ENCODE measurements around the gene TMEM132C.
"Not testable (repeated sequence)": the region's sequence is repeated elsewhere in the genome, so short reads cannot be mapped to it uniquely, and the experiment has no call there.

The TMEM132C gene

DNA sequence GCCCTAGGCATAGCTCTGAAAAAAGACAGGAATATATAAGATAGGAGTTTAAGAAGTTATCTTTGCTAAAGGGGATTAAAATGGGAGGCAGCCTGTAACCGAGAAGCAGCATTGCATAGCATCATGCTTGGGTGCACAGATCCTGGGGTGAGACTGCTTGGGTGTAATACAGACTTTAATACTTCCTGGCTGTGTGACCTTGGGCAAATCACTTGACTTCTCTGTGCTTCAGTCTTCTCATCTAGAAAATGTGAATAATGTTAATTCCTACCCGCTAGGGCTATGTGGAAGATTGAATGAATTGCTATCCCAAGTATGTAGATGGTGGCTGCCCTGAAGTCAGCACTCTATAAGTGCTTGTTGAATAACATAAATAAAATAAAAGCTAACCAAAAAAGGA is 204.5 kb downstream of the TMEM132C start:
- no peak for DNase-seq

DNA sequence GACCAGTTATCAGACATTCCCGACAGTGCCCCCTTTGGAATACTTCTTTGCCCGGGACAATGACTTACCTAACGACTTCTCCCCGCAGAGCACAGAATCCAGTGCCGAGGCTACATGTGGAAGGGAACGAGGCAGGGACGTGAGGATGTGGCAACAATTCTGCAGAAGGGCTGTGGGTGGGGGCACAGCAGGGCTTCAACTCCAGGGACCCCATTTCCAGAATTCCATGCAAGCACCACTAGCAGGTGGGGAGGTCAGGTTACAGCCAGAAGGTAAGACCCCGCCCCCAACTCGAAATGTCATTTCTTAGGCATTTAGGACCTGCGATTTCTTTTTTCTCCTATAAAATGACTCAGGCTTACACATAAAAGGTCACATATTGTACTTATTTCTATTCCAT is 207.9 kb downstream of the TMEM132C start:
- DNase-seq, result no peak

DNA sequence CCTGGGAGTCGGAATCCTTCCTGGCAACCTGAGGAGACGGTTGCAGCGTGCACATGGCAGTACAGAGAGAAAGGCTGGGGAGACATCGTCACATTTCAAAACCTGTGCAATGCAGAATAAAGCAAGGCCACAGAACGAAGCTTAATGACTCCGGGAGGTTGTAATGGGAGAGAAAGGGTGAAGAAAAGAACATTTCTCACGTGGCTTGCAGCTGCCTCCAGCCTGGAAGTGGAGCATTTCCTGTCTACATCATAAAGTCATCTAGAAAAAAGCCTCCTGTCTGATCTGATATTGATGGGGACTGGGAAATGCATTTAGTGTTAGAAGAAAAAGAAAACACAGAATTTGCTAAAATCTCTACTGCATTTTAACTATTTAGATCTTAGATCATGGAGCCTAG is 209.3 kb downstream of the TMEM132C start:
- DNase-seq, result no peak

DNA sequence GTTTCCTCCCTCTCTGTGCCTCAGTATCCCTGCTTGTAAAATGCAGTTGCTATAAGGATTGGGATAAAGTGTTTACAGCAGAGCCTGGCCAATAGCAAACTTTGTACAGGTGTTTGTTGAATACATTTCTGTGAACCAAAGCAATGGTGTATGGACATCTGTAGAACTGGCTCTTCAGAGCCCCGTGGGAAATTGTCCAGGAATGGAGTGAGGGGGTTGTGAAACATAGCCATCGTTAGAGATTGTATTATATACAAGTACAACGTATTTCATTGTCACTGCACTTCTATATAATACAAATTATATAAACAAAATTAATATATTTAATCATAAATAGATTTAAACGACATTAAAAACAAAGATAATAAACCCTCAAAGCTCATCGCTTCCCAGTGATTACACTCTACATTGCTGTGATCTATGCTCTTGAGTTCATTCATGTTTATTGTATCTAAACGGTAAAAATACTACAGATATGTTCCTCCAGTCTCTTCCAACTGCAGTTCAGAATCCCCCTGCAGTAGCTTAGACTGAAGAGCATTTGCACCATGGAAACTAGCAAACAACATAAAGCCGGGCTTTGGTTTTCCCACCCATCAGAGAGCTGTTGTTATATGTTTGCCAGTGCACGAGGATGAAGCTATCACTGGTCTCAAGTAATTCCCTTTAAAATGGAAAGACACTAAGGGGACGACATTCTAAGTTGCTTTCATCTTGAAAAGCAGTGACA is 216.7 kb downstream of the TMEM132C start:
- DNase-seq, result no peak

DNA sequence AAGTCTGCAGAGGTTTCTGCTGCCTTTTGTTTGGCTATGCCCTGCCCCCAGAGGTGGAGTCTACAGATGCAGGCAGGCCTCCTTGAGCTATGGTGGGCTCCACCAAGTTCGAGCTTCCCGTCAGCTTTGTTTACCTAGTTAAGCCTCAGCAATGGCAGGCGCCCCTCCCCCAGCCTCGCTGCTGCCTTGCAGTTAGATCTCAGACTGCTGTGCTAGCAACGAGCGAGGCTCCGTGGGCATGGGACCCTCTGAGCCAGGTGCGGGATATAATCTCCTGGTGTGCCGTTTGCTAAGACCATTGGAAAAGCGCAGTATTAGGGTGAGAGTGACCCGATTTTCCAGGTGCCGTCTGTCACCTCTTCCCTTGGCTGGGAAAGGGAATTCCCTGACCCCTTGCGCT is 230.4 kb downstream of the TMEM132C start:
- DNase-seq, result not testable (repeated sequence)

DNA sequence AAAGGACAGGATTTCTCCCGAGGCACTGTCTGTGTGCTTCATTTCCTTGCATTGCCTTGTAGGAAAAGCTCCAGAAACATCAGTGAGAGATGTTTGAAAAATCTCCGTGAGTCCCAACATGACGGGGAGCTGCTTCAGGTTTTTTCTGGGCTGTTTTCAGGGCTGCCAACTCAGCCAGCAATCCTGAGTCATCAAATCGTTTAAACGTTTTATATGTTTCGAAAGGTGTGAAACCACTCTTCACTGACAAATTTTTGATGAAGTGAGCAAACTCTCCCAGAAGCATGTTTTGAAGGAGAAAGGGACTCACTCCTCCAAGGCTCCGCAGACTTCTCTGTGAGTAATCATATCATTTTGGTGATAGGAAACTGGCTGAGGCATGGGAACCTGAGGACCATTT is 240.5 kb downstream of the TMEM132C start:
- peak in 2 of 56 donors; percentile 8 to 13 for DNase-seq

DNA sequence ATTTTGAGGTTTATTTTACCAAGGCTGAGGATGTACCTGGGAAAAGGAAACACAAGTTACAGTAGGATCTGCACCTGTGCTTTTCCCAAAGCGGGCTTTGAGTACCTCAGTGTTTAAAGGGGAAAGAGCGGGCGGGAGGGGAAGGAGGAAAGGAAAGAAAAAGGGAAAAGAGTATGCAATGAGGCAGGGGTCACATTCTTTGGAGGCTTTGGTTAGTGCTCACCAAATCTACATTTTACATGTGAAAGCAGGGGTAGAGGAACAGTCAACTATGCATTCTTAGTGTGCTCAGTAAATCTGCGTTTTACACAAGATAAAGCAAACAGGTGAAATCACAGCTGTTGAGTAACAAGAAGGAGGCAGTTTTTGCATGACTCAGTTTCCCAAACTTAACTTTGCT is 242.2 kb downstream of the TMEM132C start:
- no peak for DNase-seq

DNA sequence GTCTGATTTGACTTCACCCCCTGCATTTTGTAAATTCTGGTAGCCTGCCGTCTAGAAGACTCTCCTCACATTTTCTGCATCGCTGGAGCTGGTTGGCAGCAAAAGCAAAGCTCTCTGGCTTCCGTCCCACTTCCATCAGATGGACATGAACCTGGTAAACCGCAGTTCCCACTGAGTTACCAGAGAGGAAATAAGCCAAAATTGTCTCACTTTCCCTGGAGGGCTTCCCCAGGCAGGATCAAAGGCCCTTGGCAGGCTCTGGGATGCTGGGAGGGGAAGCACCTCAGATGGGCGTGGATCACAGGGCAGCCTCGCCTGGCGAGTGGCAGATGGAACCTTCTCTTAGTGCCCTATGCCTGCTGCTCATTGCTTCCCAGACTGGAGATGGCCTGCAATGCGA is 243.5 kb downstream of the TMEM132C start:
- DNase-seq, result peak in 12 of 56 donors; percentile 4 to 35 (median 12)

DNA sequence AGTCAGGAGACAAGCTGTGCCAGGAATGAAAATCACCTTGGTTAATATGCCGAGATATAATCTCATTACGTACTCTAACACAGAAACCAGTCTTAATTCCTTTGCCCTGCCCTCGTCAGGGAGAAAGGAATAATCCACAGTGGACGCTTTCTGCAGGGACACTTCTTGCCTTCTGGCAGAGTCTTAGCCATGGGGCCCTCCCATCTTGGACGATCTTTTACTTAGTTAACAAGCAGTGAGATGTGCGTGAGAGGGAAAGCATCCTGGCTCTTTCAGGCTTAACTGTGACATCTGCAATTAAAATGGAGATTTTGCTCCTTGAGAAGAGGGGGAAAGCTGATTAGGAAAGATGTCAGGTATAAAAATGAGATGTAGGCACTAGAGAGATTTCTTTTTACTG is 246.4 kb downstream of the TMEM132C start:
- DNase-seq, result no peak

DNA sequence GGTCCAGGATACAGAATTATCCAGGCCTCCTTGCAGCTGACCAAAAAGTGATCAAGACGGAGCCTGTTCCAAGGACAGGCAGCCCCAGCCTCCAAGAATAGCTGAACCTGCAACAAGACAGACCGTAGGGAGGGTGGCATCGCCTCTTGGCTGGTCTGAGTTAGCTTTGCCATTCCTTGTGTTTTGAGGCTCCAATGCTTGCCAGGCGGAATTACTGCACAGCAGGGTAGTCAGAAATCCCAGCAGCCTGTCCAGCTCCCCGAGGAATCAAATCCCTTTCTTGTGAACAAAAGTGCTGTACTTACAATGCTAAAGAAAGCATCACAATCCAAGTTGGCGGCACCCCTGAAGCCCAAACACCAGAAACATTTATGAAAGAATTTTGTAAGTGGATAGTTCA is 246.9 kb downstream of the TMEM132C start:
- peak in 20 of 56 donors; percentile 1 to 61 (median 23) for DNase-seq

DNA sequence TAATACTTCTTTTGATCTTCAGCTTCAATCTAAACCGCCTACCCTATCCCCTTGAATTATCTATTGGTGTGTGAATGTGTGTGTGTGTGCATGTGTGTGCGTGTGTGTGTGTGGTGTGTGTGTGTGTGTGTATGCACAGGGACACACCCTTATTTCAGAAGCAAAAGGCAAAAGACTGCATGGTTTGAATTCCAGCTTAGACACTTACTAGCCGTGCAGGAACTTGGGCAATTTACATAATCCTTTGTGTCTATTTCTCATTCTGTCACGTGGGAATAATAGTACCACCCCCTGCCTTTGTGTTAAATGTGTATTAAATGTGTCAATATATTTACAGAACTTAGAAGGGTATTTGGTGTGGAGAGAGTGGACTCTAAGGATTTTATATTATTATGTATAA is 251.7 kb downstream of the TMEM132C start:
- DNase-seq, result no peak

DNA sequence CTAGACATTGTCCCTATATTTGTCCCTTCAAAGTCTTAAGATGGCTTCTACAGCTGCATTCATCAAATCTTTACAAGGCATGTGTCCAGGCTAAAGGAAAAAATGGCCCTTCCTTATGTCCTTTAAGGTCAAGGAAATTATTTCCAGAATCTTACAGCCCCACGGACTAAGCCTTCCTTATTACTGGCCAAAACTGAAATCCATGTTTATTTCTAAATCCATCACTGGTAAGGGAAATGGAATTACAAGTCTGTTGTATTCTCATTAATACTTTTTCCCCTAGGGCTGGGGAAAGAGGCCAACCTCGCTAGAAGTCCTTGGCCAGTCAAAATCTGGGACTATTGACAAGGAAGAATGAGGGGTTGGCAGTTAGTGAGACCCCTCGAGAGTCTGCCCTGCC is 252.5 kb downstream of the TMEM132C start:
- DNase-seq, result no peak

DNA sequence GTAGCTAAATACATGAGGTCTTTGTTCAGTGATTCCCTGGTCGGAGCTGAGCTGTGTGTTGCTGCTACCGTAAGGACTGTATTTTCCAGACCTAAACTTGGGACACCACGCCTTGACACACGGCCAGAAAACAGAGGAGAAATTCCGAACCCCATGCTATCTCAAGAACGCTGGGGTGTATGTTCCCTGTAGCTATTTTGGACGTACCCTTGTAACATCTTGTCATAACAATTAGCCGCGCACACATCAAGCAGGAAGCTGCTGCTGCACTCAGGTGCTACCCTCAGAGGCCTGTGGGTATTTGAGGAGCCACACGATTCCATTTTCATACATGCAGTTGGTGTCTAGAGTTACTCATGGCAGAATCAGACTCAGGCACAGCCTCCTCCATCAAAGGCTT is 255.0 kb downstream of the TMEM132C start:
- DNase-seq, result no peak

DNA sequence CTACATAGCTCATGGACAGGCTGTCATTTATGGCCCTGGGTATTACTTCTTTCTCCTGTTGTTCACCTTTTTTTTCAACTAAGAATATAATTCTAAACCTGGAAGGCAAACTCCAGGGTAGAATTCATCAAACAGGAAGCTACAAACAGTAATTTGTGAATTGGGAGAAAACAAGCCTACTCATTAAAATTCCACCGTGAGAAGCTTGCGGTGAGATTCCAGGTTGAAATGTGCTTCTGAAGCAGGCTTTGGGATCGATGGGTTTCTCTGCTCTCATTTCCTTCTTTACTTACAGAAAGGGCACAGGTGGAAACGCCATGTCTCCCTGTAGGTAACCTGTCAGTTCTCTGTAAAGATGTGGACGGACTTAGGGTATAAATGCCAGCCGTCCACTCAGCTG is 257.5 kb downstream of the TMEM132C start:
- no peak for DNase-seq

DNA sequence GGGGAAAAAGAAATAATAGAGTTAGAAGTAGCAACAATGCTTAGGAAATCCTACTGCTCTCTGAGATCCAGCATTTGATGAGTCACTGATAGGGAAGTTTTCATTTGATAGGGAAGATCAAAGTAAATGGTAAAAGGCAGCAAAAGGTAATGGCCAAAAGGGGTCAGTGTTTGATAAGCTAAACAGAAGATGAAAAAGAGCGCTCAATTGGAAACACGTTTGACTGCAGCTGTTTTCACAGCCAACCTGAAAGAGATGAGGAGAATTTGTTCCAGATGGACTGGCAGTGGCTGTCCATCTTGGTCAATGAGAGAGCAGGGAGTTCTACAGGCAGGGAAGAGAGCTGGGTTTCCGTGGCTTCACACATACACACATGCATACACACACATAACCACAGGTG is 264.2 kb downstream of the TMEM132C start:
- DNase-seq, result no peak

DNA sequence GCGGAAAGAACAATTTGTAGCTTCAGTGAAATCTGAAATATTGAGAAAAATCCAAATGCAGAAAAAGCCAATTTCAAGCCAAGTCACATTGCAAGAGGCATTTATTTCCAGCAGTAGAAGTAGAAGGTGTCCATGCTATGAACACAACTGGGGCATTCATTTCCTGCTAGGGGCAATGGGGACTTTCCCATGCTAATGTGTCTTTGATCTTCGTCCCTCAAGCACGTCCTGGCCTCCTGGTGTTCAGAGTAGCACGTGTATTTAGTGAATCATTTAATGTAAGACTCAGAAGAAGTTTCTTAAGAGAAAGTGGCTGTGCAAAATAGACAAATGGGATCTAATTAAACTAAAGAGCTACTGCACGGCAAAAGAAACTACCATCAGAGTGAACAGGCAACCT is 267.9 kb downstream of the TMEM132C start:
- no peak for DNase-seq

DNA sequence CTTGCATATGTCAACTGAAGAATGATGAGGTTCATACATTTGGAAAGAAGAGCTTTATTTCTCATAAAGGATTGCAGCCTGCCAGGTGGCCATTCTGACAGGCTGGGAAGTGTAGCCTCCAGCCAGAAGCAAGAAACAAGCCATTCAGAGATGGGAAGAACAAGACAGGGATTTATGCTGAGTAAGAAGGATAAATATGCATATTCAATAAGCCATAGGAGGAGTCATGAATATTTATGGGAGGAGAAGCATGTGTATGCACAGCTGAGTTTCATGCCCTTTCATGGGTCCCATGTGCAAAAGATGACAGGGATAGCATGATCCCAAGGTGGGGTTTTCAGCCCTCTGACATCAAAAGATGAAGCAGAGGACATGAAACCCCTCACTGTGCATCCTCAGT is 269.8 kb downstream of the TMEM132C start:
- DNase-seq, result no peak

DNA sequence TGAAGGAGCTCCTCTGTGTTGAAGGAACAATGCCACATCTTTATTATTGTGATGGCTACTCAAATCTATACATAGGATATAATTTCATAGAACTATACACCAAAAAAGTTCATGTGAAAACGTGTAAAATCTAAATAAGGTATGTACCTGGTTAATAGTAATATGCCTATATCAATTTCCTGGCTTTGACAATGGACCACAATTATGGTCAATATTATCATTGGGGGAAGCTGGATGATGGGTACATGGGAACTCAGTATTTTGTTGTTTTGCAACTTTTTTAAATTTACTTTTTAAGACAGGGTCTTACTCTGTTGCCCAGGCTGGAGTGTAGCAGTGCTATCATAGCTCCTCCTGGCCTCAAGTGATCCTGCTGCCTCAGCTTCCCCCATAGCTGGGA is 270.7 kb downstream of the TMEM132C start:
- DNase-seq, result no peak

DNA sequence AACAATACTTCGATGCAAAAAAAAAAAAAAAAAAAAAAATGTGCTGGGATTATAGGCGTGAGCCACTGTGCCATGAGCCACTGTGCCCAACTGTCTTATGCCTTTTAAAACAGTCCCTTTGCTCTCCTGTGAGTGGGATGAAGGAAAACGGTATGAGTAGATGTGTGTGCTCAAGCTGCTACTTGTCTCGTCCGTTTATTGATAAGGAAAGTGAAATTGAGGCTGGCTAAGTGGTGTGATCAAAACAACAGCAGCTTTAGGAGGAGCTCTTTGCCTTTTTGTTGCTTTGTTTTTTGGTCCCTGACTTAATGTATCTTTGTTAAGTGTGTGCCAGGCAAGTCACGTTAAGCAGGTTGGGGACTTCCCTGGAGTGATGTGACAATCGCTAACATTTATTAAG is 275.9 kb downstream of the TMEM132C start:
- no peak for DNase-seq

DNA sequence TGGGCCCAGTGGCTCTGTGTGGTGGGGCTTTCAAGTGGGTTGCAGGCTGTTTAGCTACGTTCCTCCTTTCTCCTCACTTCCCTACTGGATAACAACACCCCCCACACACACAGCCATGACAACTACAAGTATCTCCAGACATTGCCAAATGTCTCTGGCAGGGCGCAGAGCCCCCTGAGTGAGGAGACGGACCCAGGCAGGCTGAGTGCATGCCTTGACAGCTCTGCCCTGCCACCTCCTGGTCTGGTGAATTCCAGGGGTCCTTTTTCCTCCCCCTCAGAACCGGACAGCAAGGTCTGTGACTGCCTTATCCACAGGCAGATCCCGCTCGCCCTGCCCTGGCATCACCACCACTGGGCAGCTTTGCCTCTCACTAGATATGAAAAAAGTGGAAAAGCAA is 276.5 kb downstream of the TMEM132C start:
- peak in 14 of 56 donors; percentile 5 to 33 (median 15) for DNase-seq

DNA sequence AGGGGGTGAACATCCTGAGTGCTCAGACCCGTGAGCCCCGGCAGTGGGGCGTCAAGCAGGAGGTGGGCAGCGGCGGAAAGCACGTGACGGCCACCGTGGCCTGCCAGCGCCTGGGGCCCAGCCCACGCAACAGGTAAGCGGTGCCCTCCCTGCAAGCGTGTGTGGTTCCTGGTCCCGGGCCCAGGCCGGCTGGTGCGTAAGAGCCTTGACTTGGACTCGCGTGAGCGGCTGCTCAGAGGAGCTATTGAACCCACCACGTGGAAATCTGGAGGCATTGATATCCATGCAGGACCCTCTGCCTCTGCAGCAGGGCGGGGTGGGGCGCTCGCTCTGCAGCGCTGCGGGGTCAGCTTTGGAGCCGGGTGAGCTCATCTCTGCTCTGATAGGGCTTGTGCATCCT is 277.0 kb downstream of the TMEM132C start:
- no peak for DNase-seq

DNA sequence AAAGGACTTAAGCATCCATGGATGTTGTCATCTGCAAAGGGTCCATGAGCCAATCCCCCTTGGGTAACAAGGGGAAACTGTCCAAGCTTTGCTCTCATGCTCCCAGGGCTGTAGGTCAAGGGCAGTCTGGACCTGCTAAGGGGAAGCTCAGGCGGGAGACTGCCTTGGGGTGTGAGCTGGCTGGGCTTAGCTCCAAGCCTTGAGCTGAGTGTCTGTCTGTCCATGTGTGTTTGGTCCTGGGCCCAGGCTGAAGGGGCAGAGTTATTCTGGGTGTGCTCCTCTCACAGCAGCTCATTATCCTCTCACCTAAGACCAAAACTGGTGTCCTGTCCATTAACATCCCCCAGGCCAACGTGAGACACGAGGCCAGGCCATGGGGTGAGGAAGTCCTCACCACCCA is 282.0 kb downstream of the TMEM132C start:
- DNase-seq, result no peak

DNA sequence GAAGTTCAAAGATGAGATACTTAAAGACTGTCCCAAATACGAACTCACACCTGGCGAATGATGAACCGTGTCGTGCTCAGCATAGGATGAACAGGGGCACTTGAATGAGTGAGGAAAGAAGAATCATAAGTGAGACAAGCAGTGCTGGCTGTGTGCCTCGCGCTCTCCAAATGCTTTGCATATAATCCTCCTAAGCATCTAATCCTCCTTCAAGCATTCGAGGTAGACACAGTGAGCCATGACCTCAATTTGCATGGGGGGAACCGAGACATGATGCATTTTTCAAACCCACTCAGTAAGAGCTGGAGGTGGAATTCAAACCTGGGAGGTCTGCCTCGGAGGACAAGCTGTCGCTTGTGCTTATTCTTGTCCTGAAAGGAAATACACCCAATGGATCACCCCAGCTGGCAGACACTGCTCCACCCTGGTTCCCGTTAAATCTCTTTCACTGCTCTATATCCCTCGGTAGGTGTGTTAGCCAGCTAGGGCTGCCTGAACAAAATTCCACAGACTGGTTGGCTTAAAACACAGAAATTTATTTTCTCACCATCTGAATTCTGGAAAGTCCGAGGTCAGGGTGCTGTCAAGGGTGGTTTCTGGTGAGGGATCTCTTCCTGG is 282.7 kb downstream of the TMEM132C start:
- DNase-seq, result no peak

Data from amygdala (tissue), 56 donors.